Activated CD4-positive, alpha-beta T cell treated with anti-CD3 and anti-CD28 coated beads, Interleukin-2, Interleukin-4, amounts not matched to agents 100 ng/mL and 50 ng/mL, durations not matched to agents 16 hours and 8 hours (primary cell): ENCODE data around the gene EPHA10.
"Not testable (repeated sequence)": the region's sequence is repeated elsewhere in the genome, so short reads cannot be mapped to it uniquely, and the experiment has no call there.

Source experiments
- DNase-seq: peaks from one replicate; pipeline ENCODE4 v3.0.0-alpha.2; 2020; ENCODE audit warnings: low spot score

The EPHA10 gene

DNA sequence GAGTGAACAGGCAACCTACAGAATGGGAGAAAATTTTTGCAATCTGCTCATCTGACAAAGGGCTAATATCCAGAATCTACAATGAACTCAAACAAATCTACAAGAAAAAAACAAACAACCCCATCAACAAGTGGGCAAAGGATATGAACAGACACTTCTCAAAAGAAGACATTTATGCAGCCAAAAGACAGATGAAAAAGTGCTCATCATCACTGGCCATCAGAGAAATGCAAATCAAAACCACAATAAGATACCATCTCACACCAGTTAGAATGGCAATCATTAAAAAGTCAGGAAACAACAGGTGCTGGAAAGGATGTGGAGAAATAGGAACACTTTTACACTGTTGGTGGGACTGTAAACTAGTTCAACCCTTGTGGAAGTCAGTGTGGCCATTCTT lies 6.5 kb upstream of the EPHA10 start:
- not testable (repeated sequence) for DNase-seq

DNA sequence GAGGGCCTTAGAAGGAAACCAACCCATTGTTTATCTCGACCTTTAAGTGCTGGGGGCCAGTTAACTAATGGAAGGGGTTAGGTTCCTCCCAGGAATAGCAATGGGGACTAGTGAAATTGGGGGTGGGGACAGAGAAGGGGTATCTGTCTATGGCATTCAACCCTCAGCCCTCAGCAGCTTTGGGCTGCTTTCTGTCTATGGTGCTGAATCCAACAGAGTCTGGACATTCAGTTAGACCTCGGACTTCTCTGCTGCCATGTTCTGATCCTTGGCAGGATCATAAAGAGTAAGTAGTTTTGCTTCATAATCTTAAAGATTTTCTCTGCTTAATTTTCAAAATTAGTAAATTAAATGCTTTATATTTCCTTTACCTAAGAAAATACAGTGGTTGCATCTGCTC lies 2.6 kb upstream of the EPHA10 start:
- no peak for DNase-seq

DNA sequence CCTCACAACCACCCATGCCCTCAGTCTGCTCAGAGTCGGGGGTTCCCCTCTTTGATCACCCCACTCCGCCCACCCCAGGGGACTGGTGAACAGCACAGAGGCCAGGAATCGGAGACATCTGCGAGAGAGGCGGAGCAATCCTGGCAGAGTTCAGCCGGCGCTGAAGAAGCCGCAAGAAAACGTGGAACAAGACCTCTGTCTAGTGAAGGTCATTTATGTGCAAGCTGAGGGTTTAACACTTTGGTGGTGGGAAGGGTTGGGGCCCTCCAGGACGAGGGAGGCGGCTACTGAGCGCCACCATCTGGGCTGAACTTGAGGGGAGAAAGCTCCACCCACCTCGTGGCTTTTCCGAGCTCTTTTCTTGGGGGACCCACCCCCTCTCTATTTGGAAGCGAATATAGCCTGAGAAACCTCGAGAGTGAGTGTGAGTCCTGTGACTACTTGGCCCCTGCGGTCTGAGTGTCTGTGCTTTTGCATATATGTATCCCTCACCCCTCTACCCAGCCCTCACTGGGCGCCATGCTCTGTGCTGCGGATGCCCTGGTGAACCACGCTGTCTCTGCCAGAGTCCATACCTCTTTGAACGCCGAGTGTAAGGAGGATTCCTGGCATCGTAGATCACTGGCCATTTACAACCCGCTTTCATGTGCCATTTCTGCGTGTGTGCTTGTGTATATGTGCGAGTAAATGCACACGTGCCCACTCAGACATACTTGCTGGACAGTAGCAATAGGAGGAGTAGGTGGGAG lies 1.2 kb upstream of the EPHA10 start:
- DNase-seq, result no peak

DNA sequence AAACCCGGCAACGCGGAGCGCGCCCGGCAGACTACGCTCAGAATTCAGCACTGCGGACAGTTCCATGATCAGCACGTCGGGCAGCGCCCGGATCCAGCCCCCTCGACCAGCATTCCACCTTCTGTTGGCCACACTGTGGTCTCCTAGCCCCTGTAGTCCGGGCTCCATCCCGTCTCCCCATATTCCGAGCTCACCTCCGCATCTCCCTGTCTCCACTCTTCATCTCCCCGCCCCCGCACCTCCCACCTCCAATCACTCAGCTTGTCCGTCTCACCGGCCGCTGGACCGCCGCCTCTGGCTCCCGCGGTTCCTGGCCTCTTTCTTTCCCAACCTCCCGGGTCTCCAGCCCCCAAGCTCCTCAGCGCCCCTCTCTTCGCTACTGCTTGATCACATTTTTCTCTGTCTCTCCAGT lies 500 bp downstream of the EPHA10 start:
- DNase-seq, result peak; percentile 46

DNA sequence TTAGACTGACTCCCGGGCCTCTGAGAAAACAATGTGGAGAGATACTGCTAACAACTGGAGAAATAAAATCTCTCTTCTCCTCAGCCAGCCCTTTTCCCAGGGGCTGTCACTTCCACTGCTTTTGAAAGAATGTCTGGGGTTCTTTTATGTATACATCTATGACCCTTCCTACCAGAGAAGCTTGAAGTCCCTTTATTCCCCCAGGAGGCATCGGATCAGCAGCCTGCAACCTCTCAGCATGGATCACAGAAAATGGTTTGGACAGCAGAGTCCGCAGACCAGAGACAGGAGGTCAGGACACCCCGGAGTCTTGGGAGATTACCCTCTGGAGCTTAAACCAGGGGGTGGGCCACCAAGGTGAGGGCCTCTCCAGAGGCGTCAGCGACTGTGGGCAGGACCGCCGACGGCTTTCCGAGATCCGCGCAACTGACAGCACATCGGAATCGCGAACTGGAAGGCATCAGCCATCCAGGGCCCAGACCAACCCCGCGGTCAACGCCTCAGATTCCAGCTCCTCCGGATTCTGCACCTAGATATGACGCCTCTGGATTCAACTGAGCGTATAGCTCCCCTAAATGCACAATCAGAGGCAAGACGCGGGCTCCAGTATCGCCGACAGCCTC lies 1.0 kb downstream of the EPHA10 start:
- DNase-seq, result no peak

DNA sequence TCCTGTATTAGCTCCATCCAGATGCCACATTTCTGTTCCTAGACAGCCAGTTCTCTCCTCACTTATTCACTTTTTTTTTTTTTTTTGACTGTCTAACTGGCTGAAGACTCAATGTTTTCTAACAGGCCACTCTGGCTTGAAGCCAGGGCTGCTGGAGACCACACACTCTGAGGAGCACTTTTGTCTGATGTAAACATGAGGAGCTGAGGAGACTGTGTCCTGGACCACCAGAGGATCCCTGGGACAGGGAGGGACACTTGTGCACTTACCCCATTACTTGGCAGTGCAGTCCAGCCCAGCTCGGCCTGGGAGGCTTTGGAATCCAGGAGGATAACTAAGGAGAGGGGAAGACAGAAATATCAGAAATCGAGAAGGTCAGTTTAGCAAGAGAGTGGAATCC lies 2.4 kb downstream of the EPHA10 start:
- no peak for DNase-seq

DNA sequence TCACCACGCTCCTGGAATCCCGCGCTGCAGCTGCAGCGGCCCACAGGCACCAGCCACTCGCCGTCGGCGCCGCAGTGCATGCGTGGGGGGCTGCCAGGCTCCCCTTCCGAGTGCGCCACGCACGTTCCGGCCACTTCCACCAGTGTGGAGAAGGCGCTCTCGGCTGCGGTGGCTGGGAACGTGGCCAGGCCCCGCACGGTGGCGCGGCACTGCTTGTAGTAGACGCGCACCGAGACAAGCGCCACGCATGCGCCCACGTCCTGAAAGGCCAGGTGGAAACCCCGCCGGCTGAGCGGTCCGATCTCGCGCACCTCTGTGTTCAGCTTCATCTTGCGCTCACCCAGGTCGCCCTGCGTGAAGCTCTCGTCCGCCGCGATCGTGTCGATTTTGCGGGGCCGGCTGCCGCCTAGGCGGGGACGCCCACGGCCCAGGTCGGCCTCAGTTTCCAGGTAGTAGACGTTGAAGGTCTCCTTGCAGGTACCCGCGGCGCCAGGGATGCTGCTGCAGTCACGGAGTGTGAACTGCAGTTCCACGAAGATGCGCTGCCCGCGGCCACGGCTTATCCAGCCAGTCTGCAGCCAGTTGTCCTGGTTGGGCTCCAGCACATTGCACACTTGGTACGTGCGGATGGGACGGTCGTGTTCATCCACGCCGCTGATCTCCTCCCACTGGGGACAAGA lies 3.4 kb downstream of the EPHA10 start:
- DNase-seq, result no peak

DNA sequence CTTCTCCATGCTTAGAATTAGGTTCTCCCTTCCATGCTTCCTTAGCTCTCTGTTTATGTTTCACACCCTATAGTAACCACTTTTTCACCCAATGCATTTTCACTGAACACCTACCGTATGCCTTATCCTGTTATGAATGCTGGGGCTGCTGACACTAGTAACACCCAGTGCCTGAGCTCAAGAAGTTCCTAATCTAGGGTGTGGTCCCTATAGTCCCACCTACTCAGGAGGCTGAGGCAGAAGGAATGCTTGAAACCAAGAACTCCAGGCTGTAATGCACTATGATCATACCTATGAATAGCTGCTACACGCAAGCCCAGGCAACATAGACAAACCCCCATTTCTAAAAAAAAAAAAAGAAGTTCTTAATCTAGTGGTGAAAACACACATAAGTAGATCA lies 5.5 kb downstream of the EPHA10 start:
- no peak for DNase-seq

DNA sequence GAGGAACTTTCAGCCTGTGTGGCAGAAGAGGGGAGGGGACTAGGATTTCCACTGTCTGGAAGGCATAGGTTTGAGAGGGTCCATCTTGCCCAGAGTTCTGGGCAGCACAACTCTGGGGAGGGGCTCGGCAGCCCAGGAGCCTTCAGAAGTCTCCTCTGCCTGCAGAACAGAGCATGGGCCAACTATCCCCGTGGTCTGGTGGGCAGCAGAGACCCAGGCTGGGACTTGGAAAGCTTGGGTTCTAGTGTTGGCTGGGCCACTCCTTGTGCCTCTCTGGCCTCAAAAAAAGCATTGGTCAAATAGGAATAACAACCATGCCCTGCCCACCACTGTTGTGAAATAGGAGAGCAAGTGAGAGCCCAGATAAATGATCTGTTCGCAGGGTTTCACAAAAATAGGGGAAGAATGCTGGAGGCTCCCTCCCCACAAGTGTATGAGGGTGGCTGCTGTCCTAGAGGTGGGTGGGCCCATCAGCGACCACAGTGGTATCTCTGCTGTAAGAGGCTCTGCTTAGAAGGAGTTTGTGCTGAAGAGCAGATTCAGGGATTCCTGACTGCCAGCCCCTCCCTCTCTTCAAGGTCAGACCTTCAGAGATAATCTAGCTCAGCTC lies 8.9 kb downstream of the EPHA10 start:
- DNase-seq, result no peak

DNA sequence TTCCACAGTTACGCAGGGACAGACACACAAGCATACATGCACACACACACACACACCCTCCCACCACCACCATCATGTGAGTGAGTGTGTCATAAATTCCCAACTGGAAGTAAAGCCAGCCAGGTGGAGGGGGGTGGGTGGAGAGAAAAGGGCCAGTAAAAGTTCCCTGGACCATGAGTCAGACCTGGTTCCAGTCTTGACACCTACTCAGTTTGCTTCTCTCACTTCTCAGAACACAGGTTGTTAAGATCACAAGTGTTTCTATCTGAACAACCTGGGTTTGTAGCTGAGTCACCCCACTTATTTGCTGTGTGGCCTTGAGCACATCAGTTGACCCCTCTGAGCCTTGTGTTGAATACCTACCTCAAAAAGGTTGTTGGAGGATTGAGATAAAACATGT lies 9.6 kb downstream of the EPHA10 start:
- peak; percentile 76 for DNase-seq

DNA sequence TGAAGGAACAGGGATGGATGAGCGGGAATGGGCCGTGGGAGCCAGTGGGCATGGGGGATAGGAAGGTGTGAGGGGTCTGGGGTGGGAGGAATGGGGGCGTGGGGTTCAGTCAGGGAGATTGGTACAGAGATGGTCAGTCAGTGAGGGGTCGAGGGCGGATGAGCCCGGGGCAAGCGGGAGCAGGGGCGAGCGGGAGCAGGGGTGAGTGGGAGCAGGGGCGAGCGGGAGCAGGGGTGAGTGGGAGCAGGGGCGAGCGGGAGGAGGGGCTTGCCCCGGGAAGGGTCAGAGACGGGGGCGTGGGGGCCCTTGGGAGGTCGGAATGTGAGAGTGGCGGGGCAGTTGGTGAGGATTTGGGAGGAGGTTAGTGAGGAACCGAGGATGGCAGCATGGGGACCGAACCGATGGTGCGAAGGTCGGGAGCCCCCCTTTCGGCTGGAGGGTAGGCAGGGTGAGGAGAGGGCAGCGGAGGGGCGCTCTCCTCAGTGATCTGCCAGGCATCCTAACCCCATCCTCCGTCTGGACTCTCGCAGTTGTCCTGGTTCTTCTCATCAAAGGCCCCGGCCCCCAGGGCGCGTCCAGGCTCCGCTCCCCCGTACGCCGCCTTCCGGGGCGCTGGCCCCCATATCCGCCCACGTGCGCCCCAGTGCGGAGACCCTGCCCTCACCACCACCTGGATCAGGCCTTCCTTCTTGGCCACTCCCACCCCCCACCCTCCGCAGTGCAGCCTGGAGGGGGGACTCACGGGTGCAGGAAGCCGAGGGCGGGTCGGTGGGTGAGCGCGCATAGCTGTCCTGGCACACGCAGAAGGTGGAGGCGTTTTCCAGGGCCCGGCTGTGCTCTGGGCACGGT lies 11.2 kb downstream of the EPHA10 start:
- DNase-seq, result no peak

DNA sequence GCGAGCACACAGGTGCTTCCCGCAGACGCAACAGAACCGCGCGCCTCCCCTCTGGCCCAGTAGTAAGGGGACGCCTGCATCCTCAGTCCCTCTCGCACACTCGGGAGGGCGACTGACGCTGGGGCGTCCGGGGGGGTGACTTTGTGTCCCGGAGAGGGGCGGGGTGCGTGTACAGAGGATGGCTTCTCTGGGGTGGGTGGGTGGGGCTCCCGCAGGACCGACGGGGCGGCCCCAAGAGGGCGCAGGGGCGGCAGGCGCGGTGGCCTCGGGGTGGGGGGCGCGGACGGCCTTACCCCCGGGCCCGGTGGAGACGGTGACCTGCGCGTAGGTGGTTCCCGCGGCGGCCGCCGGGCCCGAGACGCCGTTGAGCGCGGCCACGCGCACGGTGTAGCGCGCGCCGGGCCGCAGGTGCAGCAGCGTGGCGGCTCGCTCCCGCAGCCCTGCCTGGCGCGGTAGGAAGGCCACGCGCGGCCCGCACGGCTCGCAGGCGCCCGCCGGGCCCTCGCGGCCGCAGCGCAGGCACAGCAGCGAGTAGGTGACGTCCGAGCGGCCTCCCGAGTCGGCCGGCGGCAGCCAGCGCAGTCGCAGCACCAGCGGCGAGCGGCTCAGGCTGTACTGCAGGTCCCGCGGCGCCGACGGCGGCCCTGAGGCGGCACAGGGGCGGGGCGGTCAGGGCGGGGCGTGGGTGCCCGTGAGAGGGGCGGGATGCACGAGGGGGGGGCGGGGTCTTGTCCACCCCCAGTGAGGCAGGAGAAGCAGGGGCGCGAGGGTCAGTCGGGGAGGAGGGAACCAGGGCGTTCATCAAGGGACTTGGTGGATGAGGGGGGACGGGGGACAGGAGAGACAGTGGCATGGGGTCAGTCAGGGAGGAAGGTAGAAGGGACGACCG lies 12.1 kb downstream of the EPHA10 start:
- DNase-seq, result peak; percentile 38

DNA sequence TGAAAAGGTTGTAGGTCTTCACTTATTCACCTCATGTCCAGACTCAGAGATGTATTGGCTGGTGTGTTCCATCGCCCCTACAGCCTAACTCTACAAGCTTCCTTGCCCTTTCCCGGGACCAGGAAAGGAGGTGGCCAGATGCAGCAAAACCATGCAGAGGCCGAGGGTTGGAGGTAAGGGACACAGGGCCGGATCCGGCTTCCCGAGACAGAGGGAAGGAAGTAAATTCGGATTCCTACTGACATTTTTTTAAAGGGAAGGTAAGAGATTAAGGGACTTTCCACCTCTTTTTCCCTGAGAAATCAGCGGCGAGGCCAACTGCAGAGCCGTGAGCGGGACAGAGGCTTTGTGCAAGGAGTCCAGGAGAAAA lies 12.7 kb downstream of the EPHA10 start:
- DNase-seq, result no peak

DNA sequence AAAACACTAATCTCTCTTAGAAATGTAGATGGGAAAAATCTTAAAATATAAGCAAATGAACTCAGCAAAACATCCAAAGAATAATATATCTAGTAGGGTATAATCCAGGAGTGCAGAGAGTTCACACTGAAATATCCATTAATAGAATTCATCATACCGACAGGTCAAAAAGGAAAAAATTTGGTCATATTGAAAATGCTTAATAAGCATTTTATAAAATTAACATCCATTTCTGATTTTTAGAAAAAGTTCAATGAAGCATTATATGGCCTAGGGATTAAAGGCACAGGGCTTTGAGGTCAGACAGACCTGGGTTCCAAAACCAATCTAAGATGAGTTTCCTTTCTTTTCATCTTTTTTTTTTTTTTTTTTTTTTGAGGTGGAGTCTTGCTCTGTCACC lies 16.4 kb downstream of the EPHA10 start:
- no peak for DNase-seq

DNA sequence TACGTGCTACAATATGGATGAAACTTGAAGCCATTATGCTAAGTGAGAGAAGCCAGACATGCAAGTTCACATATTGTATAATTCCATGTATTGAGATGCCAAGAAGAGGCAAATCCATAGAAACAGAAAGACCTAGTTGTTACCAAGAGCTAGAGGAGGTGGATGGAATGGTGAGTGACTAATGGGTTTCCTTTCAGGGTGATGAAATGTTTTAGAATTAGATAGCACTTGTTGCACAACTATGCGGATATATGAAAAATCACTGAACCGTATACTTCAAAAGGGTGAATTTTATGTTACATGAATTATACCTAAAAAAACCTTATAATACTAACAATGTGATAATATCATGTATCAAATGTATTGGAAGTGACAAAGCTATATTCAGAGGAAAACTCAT lies 18.1 kb downstream of the EPHA10 start:
- no peak for DNase-seq

DNA sequence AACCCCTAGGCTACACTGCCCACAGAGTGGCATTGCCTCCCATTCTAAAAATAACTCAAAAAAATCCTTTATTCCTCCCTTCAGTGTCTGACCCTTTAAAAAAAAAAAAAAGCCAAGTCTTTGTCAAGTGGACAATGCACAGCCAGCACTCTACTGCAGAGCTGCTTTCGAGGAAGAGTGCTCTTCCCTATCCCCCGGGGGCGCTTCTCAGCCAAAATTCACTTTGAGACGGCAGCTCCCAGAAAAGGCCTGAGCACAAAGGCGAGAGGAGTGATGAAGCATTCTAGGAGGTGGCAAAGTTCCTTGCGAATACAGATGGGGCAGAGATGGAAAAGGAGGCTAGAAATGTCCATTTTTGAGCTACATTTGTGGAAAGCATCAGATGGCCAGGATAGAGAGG lies 23.3 kb downstream of the EPHA10 start:
- DNase-seq, result no peak

DNA sequence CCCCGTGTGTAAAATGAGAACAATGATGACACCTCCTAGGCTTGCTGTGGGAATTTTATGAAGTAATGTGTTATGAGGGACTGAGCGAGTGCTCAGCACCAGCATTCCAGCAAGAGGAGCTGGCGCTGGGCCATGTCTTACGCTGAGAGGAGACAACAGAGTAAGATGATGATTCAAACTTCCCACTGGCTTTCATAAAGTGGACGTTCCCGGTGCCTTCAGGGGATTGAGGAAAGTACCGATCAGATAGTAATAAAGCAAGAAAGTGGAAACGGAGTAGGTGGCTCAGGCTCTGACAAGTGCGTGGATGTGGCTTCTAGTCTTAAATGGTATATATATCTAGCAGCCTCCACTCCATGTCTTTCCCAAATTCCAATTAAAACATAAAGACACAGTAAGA lies 23.8 kb downstream of the EPHA10 start:
- no peak for DNase-seq

DNA sequence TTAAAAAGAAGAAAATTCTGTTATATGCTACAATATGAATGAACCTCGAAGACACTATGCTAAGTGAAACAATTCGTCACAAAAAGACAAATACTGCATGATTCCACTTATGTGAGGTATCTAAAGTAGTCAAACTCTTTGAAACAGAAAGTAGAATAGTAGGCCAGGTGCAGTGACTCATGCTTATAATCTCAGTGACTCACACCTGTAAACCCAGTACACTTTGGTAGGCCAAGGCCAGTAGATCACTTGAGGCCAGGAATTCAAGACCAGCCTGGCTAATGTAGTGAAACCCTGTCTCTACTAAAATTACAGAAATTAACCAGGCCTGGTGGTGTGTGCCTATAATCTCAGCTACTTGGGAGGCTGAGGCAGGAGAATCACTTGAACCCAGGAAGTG lies 25.7 kb downstream of the EPHA10 start:
- DNase-seq, result peak; percentile 9

DNA sequence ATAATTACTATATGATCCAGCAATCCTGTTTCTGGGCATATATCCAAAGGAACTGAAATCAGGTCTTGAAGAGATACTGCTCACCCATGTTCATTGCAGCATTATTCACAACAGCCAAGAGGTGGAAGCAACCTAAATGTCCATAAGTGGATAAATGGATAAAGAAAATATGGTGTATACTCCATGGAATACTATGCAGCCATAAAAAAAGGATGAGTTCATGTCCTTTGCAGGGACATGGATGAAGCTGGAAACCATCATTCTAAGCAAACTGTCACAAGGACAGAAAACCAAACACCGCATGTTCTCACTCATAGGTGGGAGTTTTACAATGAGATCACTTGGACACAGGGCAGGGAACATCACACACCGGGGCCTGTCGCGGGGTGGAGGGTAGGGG lies 26.3 kb downstream of the EPHA10 start:
- not testable (repeated sequence) for DNase-seq

DNA sequence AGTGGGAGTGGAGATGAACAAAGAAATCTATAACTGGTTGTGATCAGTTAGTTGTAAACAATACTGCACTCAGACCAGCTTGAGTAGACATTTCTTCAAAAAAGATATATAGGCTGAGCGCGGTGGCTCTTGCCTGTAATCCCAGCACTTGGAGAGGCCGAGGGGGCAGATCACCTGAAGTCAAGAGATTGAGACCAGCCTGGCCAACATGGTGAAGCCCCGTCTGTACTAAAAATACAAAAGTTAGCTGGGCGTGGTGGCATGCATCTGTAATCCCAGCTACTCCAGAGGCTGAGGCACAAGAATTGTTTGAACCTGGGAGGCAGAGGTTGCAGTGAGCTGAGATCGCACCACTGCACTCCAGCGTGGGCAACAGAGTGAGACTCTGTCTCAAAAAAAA lies 26.9 kb downstream of the EPHA10 start:
- DNase-seq, result not testable (repeated sequence)
